HEK293 (cell line): ENCODE measurements around the gene APOBEC4.

Source experiments
- CTCF ChIA-PET: fragments of 350-600 bp; formaldehyde crosslinking; extraction: SDS; loops from one replicate; lab custom pipeline; 2021; ENCODE audit warnings: antibody characterized with exemption; lab: Yijun Ruan, JAX
- POLR2A ChIA-PET: fragments of 300-600 bp; formaldehyde crosslinking; extraction: SDS; loops from one replicate; lab custom pipeline; 2020; ENCODE audit warnings: antibody characterized with exemption, inconsistent platforms; lab: Yijun Ruan, JAX
- H3K27ac ChIP-seq: fragments of 200-500 bp; sonication (Bioruptor generic); 2 replicates; pipeline ENCODE4 v1.5.1; 2014; ENCODE audit warnings: low read depth, low read length, control low read depth, inconsistent platforms; ENCODE audit errors: extremely low read depth
- H3K36me3 ChIP-seq, 2 experiments: fragments of 200-500 bp in 1 of 2; sonication (Bioruptor generic) in 1 of 2; 1 replicate in 1 of 2; 2 replicates in 1 of 2; pipeline ENCODE4 v1.5.1; 2014 to 2017; ENCODE audit warnings: inconsistent platforms in 2 of 2, low read length in 2 of 2; ENCODE audit not compliant: control insufficient read depth in 2 of 2, insufficient read depth in 1 of 2
- H3K4me1 ChIP-seq: fragments of 200-500 bp; sonication (Bioruptor generic); 2 replicates; pipeline ENCODE4 v1.5.1; 2014; ENCODE audit warnings: mild to moderate bottlenecking, low read length, inconsistent platforms; ENCODE audit not compliant: control insufficient read depth, insufficient read depth
- H3K4me3 ChIP-seq: 2 replicates; pipeline ENCODE4 v1.5.1; 2011; ENCODE audit warnings: low read depth, mild to moderate bottlenecking, control low read depth, low read length, moderate library complexity
- H3K9me3 ChIP-seq: fragments of 200-500 bp; sonication (Bioruptor generic); 2 replicates; pipeline ENCODE4 v1.5.1; 2014; ENCODE audit warnings: low read depth, low read length, inconsistent platforms; ENCODE audit not compliant: control insufficient read depth, insufficient read depth
- HOXC10 ChIP-seq: sonication (generic); formaldehyde crosslinking; IDR thresholded peaks from 2 replicates; pipeline ENCODE4 v1.8.1; 2023; ENCODE audit warnings: mild to moderate bottlenecking, missing genetic modification reagents
- PRDM2 ChIP-seq: fragments of 450-650 bp; formaldehyde crosslinking; IDR thresholded peaks from 2 replicates; pipeline ENCODE4 v1.5.1; 2016; ENCODE audit warnings: missing biosample characterization, missing genetic modification characterization, borderline replicate concordance
- ZBTB11 ChIP-seq: fragments of 450-650 bp; formaldehyde crosslinking; conservative IDR thresholded peaks from 2 replicates; pipeline ENCODE4 v1.5.1; 2016; ENCODE audit warnings: low read depth, missing biosample characterization, missing genetic modification characterization
- ZFHX2 ChIP-seq: fragments of 450-650 bp; formaldehyde crosslinking; conservative IDR thresholded peaks from 2 replicates; pipeline ENCODE4 v1.5.1; 2016; ENCODE audit warnings: missing biosample characterization, missing genetic modification characterization
- ZNF133 ChIP-seq: fragments of 450-650 bp; formaldehyde crosslinking; IDR thresholded peaks from 2 replicates; pipeline ENCODE4 v1.5.1; 2016; ENCODE audit warnings: missing biosample characterization, missing genetic modification characterization
- ZNF221 ChIP-seq: fragments of 450-650 bp; formaldehyde crosslinking; IDR thresholded peaks from 2 replicates; pipeline ENCODE4 v1.5.1; 2017; ENCODE audit warnings: missing biosample characterization, missing genetic modification characterization, borderline replicate concordance
- ZNF274 ChIP-seq, 2 experiments: fragments of 200-500 bp in 1 of 2; fragments of 450-650 bp in 1 of 2; sonication (Bioruptor generic) in 1 of 2; formaldehyde crosslinking in 1 of 2; IDR thresholded peaks; 2 replicates each; pipeline versions ENCODE4 v1.5.1 to v1.6.1; 2014 to 2016; ENCODE audit warnings: borderline replicate concordance in 1 of 2, inconsistent platforms in 1 of 2, low read length in 1 of 2, missing biosample characterization in 1 of 2, missing genetic modification characterization in 1 of 2
- ZNF341 ChIP-seq: fragments of 450-650 bp; formaldehyde crosslinking; IDR thresholded peaks from 2 replicates; pipeline ENCODE4; 2016; ENCODE audit warnings: low read depth, missing biosample characterization, missing genetic modification characterization
- ZNF404 ChIP-seq: fragments of 450-650 bp; formaldehyde crosslinking; IDR thresholded peaks from 2 replicates; pipeline ENCODE4 v1.5.1; 2017; ENCODE audit warnings: missing biosample characterization, missing genetic modification characterization
- ZNF514 ChIP-seq: fragments of 450-650 bp; formaldehyde crosslinking; IDR thresholded peaks from 2 replicates; pipeline ENCODE4 v1.5.1; 2016; ENCODE audit warnings: missing biosample characterization, missing genetic modification characterization
- ZNF548 ChIP-seq: fragments of 450-650 bp; formaldehyde crosslinking; IDR thresholded peaks from 2 replicates; pipeline ENCODE4 v1.5.1; 2016; ENCODE audit warnings: missing biosample characterization, missing genetic modification characterization
- ZNF549 ChIP-seq: fragments of 450-650 bp; IDR thresholded peaks from 2 replicates; pipeline ENCODE4 v1.5.1; 2018; ENCODE audit warnings: missing biosample characterization, missing genetic modification characterization, mild to moderate bottlenecking, inconsistent platforms, moderate library complexity
- ZNF626 ChIP-seq: fragments of 450-650 bp; sonication (Bioruptor Pico); formaldehyde crosslinking; IDR thresholded peaks from 2 replicates; pipeline ENCODE4 v1.5.1; 2018; ENCODE audit warnings: missing biosample characterization, missing genetic modification characterization, inconsistent platforms
- ZNF704 ChIP-seq: fragments of 450-650 bp; formaldehyde crosslinking; IDR thresholded peaks from 2 replicates; pipeline ENCODE4 v1.5.1; 2016; ENCODE audit warnings: missing biosample characterization, missing genetic modification characterization
- ZNF776 ChIP-seq: fragments of 450-650 bp; formaldehyde crosslinking; IDR thresholded peaks from 2 replicates; pipeline ENCODE4 v1.5.0; 2017; ENCODE audit warnings: missing biosample characterization, missing genetic modification characterization, borderline replicate concordance
- ZNF791 ChIP-seq: fragments of 450-650 bp; formaldehyde crosslinking; IDR thresholded peaks from 2 replicates; pipeline ENCODE4 v1.5.1; 2016; ENCODE audit warnings: missing biosample characterization, missing genetic modification characterization
- ZSCAN23 ChIP-seq: fragments of 450-650 bp; formaldehyde crosslinking; IDR thresholded peaks from 2 replicates; pipeline ENCODE4 v1.5.1; 2016; ENCODE audit warnings: missing biosample characterization, missing genetic modification characterization
- TF ChIP-seq, protein P1 (sequence below): fragments of 450-650 bp; formaldehyde crosslinking; IDR thresholded peaks from 2 replicates; pipeline ENCODE4 v1.5.1; 2016; ENCODE audit warnings: missing biosample characterization, missing genetic modification characterization, borderline replicate concordance
- TF ChIP-seq, protein P2 (sequence below): fragments of 450-650 bp; formaldehyde crosslinking; IDR thresholded peaks from 2 replicates; pipeline ENCODE4 v1.5.1; 2016; ENCODE audit warnings: missing biosample characterization, missing genetic modification characterization

Gene APOBEC4

DNA sequence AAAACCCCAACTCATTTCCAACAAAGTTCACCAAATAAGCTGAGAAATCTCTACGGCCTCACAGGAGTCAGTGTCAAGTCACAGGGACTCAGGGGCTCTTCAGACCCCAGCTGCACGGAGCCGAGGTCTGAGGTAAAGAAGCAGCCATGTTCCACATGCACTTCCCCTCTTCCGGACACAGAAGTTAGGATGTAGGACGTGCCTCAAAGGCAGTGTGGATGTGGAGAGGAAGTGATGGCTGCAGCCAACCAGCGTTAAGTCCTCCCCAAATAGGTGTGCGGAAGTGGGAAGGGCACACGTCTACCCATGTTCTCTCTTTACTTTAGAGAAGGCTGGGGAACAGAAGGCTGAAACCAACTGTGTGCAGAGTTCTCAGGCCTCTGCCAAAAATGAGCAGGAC is 48.3 kb downstream of the APOBEC4 start (continued):
- TF ChIP-seq ZNF274 (IDR thresholded peaks at IDR 0.05; ENCODE audit: low read length), result no peak
- TF ChIP-seq ZNF274 (tag by site-specific recombination; IDR thresholded peaks at IDR 0.05; ENCODE audit: borderline replicate concordance), result no peak
- no peak for TF ChIP-seq ZNF791 (tag by site-specific recombination)
- TF ChIP-seq ZFHX2 (tag by site-specific recombination), result no peak
- no peak for TF ChIP-seq ZNF548 (tag by site-specific recombination)
- no peak for TF ChIP-seq ZSCAN23 (tag by site-specific recombination)
- TF ChIP-seq ZNF549 (tag by site-specific recombination), result no peak
- no peak for TF ChIP-seq ZNF704
- TF ChIP-seq, protein P1, sequence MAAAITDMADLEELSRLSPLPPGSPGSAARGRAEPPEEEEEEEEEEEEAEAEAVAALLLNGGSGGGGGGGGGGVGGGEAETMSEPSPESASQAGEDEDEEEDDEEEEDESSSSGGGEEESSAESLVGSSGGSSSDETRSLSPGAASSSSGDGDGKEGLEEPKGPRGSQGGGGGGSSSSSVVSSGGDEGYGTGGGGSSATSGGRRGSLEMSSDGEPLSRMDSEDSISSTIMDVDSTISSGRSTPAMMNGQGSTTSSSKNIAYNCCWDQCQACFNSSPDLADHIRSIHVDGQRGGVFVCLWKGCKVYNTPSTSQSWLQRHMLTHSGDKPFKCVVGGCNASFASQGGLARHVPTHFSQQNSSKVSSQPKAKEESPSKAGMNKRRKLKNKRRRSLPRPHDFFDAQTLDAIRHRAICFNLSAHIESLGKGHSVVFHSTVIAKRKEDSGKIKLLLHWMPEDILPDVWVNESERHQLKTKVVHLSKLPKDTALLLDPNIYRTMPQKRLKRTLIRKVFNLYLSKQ, result no peak

- H3K27ac ChIP-seq, result no peak overlapping the region
- H3K4me1 ChIP-seq, result no peaks in the 10 kb centered on the region
- TF ChIP-seq ZBTB11 (tag by site-specific recombination), result no peak
- no peak for TF ChIP-seq ZNF626 (tag by site-specific recombination)
- TF ChIP-seq ZNF404 (tag by site-specific recombination), result no peak
- peak; percentile 45 for TF ChIP-seq ZFHX2 (tag by site-specific recombination)
- TF ChIP-seq HOXC10, result no peak
- TF ChIP-seq ZNF514 (tag by site-specific recombination), result no peak
- no peak for TF ChIP-seq ZNF221 (tag by site-specific recombination)
- no peak for TF ChIP-seq ZNF776 (tag by site-specific recombination)
- TF ChIP-seq PRDM2, result no peak
- no peak for TF ChIP-seq ZNF133
- 0 out of 2 replicates have a peak, but pooled peaks have one; percentile 9 for TF ChIP-seq ZNF341 (tag by site-specific recombination)
- TF ChIP-seq, protein P2, sequence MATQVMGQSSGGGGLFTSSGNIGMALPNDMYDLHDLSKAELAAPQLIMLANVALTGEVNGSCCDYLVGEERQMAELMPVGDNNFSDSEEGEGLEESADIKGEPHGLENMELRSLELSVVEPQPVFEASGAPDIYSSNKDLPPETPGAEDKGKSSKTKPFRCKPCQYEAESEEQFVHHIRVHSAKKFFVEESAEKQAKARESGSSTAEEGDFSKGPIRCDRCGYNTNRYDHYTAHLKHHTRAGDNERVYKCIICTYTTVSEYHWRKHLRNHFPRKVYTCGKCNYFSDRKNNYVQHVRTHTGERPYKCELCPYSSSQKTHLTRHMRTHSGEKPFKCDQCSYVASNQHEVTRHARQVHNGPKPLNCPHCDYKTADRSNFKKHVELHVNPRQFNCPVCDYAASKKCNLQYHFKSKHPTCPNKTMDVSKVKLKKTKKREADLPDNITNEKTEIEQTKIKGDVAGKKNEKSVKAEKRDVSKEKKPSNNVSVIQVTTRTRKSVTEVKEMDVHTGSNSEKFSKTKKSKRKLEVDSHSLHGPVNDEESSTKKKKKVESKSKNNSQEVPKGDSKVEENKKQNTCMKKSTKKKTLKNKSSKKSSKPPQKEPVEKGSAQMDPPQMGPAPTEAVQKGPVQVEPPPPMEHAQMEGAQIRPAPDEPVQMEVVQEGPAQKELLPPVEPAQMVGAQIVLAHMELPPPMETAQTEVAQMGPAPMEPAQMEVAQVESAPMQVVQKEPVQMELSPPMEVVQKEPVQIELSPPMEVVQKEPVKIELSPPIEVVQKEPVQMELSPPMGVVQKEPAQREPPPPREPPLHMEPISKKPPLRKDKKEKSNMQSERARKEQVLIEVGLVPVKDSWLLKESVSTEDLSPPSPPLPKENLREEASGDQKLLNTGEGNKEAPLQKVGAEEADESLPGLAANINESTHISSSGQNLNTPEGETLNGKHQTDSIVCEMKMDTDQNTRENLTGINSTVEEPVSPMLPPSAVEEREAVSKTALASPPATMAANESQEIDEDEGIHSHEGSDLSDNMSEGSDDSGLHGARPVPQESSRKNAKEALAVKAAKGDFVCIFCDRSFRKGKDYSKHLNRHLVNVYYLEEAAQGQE (tag by site-specific recombination), result no peak
Observed at GRCh38 chr1:183604038-183604808, 48.9 kb downstream of the APOBEC4 start.

More at GRCh38 chr1:183604038-183604808, 48.9 kb downstream of the APOBEC4 start:
- POLR2A ChIA-PET, result no interaction called here
- CTCF ChIA-PET, result interaction anchor here (0.6 to 0.7 kb wide), 3 partner anchors 50 to 323 kb away, joined by 3 read pairs; no protein-coding TSS in a partner anchor
- Histone ChIP-seq H3K9me3 (no peaks in the 10 kb centered on the region), H3K4me3 (no peak overlapping the region), H3K36me3 (no peaks in the 10 kb centered on the region)
